ENCODE measurements around the gene STX4. TPM values are rescaled to one million over a fixed set of nuclear protein-coding genes. Genes with fewer than 3 reads are reported as not detected.

Gene STX4
- total RNA-seq, 1 experiment from 2014 or later, result 29.2 TPM

GRCh38 chr16:31063843-31064611 lies 30.7 kb downstream of the STX4 start:
- POLR2A ChIA-PET, result no interaction called here
- Histone ChIP-seq H3K4me1 (no peaks in the 10 kb centered on the region), H3K36me3 (ENCODE audit: control insufficient read depth, insufficient read depth, low read length) (no peaks in the 10 kb centered on the region), H3K27me3 (replicated peaks; ENCODE audit: control insufficient read depth, insufficient read depth, low read length) (no peaks in the 10 kb centered on the region), H3K9me3 (no peaks in the 10 kb centered on the region), H3K4me3 (ENCODE audit: low read depth, low read length) (no peak overlapping the region)
- no peak for DNase-seq
- no peak for TF ChIP-seq CTCF (IDR thresholded peaks at IDR 0.05; ENCODE audit: insufficient read depth in 1 of 2, low read depth in 1 of 2, low read length in 1 of 2, severe bottlenecking in 1 of 2, unreplicated experiment in 1 of 2)
- Mint-ChIP-seq H3K4me1 (ENCODE audit: low read depth, unreplicated experiment) (no peaks in the 10 kb centered on the region), H3K4me3 (ENCODE audit: unreplicated experiment) (no peak overlapping the region), H3K9me3 (ENCODE audit: unreplicated experiment) (no peaks in the 10 kb centered on the region), H3K36me3 (ENCODE audit: insufficient read depth, unreplicated experiment) (peaks cover 31% of the 10 kb centered on the region), H3K27me3 (ENCODE audit: insufficient read depth, unreplicated experiment) (no peaks in the 10 kb centered on the region), H3K27ac (ENCODE audit: unreplicated experiment) (no peak overlapping the region)
- intact Hi-C loops (cut with micrococcal nuclease; ENCODE audit: unreplicated experiment), result no loop called here
- no TSS peak for BruUV-seq (replicated peaks)
- CTCF ChIA-PET, result no interaction called here

- Histone ChIP-seq H3K9me3 (no peaks in the 10 kb centered on the region), H3K27me3 (replicated peaks; ENCODE audit: control insufficient read depth, insufficient read depth, low read length) (no peaks in the 10 kb centered on the region), H3K36me3 (ENCODE audit: control insufficient read depth, insufficient read depth, low read length) (no peaks in the 10 kb centered on the region), H3K4me3 (ENCODE audit: low read depth, low read length) (no peak overlapping the region), H3K4me1 (no peaks in the 10 kb centered on the region)
- Mint-ChIP-seq H3K27me3 (ENCODE audit: insufficient read depth, unreplicated experiment) (no peaks in the 10 kb centered on the region), H3K9me3 (ENCODE audit: unreplicated experiment) (no peaks in the 10 kb centered on the region), H3K27ac (ENCODE audit: unreplicated experiment) (no peak overlapping the region), H3K4me3 (ENCODE audit: unreplicated experiment) (no peak overlapping the region), H3K36me3 (ENCODE audit: insufficient read depth, unreplicated experiment) (peaks cover 31% of the 10 kb centered on the region), H3K4me1 (ENCODE audit: low read depth, unreplicated experiment) (no peaks in the 10 kb centered on the region)
- intact Hi-C loops (cut with micrococcal nuclease; ENCODE audit: unreplicated experiment), result no loop called here
- POLR2A ChIA-PET, result interaction anchor here (0.6 kb wide), 1 partner anchor 71 kb away, joined by 4 read pairs; no protein-coding TSS in a partner anchor
- no peak for TF ChIP-seq CTCF (IDR thresholded peaks at IDR 0.05; ENCODE audit: insufficient read depth in 1 of 2, low read depth in 1 of 2, low read length in 1 of 2, severe bottlenecking in 1 of 2, unreplicated experiment in 1 of 2)
- no peak for DNase-seq
- CTCF ChIA-PET, result no interaction called here
- BruUV-seq (replicated peaks), result no TSS peak
Measured at GRCh38 chr16:31064882-31065461, 31.6 kb downstream of the STX4 start.

- intact Hi-C loops (cut with micrococcal nuclease; ENCODE audit: unreplicated experiment), result no loop called here
- POLR2A ChIA-PET, result no interaction called here
- no peaks in the 10 kb centered on the region for H3K27me3 Mint-ChIP-seq (ENCODE audit: insufficient read depth, unreplicated experiment)
- no peaks in the 10 kb centered on the region for H3K9me3 Mint-ChIP-seq (ENCODE audit: unreplicated experiment)
- no peak overlapping the region for H3K4me3 ChIP-seq (ENCODE audit: low read depth, low read length)
- H3K4me1 Mint-ChIP-seq (ENCODE audit: low read depth, unreplicated experiment), result no peaks in the 10 kb centered on the region
- DNase-seq, result no peak
- CTCF ChIA-PET, result no interaction called here
- H3K27ac Mint-ChIP-seq (ENCODE audit: unreplicated experiment), result no peak overlapping the region
- H3K36me3 Mint-ChIP-seq (ENCODE audit: insufficient read depth, unreplicated experiment), result peaks cover 24% of the 10 kb centered on the region
- H3K27me3 ChIP-seq (replicated peaks; ENCODE audit: control insufficient read depth, insufficient read depth, low read length), result no peaks in the 10 kb centered on the region
- no peak overlapping the region for H3K4me3 Mint-ChIP-seq (ENCODE audit: unreplicated experiment)
- peaks cover 8% of the 10 kb centered on the region; the same call in 1 of the 2 replicates for H3K4me1 ChIP-seq
- no TSS peak for BruUV-seq (replicated peaks)
- H3K36me3 ChIP-seq (ENCODE audit: control insufficient read depth, insufficient read depth, low read length), result no peaks in the 10 kb centered on the region
- no peaks in the 10 kb centered on the region for H3K9me3 ChIP-seq
- TF ChIP-seq CTCF (IDR thresholded peaks at IDR 0.05; ENCODE audit: insufficient read depth in 1 of 2, low read depth in 1 of 2, low read length in 1 of 2, severe bottlenecking in 1 of 2, unreplicated experiment in 1 of 2), result no peak
Measured at GRCh38 chr16:31067342-31067741, 34.0 kb downstream of the STX4 start.
